Stimulated activated CD8-positive, alpha-beta memory T cell treated with anti-CD3 and anti-CD28 coated beads, Interleukin-15, amount 100 ng/mL, for 1 hour (primary cell): ENCODE results near the gene TPRKB.
"Not testable (repeated sequence)": the region's sequence is repeated elsewhere in the genome, so short reads cannot be mapped to it uniquely, and the experiment has no call there.

ENCODE experiments used
- DNase-seq: peaks from one replicate; pipeline ENCODE4 v3.0.0-alpha.2; 2020; ENCODE audit warnings: low read depth

Gene TPRKB

DNA sequence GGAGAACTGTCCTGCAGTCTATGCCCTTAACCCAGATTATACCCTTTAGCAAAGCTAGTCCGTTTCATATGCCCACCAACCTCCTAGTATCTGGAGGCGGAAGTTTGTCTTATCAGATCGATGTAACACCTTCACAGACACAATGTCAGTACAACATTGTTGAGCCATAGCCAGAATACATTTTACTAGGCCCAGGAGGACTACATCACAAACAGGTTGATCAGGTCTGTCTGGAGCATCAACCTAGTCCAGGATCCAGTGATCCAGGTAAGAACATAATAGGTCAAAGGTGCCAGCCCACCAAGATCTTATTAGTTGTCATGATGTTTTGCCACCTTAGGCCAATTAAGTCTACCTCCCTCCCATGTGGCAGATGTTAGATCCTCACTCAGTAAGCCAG is 2.0 kb upstream of the TPRKB start:
- no peak for DNase-seq

- no peak for DNase-seq
These were observed 767 bp downstream of the TPRKB start for GRCh38 chr2:73736378-73736777.

DNA sequence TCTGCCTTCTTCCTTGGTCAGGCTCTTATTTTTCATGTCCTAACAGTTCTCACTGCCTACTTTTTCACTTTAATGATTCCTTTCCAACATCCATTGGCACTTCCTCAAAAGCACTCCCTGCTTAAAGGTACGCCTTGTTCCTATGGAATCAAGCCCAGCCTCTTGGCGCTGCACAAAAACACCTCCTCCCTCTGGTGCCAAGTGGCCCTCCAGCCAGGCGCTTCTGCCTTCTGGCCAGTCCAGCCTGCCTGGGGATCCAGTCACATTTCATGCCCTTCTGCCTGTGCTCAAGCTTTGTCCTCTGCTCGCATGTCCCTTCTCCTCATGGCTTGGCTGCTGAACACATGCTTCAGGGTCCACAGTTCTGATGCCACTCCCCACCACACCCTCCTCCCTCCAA is 6.3 kb downstream of the TPRKB start:
- DNase-seq = no peak

GRCh38 chr2:73728711-73729110 is 8.4 kb downstream of the TPRKB start:
- no peak for DNase-seq

GRCh38 chr2:73728043-73728442 is 9.1 kb downstream of the TPRKB start:
- no peak for DNase-seq

- DNase-seq = not testable (repeated sequence)
These were observed 10.5 kb downstream of the TPRKB start for GRCh38 chr2:73726657-73727056.

DNA sequence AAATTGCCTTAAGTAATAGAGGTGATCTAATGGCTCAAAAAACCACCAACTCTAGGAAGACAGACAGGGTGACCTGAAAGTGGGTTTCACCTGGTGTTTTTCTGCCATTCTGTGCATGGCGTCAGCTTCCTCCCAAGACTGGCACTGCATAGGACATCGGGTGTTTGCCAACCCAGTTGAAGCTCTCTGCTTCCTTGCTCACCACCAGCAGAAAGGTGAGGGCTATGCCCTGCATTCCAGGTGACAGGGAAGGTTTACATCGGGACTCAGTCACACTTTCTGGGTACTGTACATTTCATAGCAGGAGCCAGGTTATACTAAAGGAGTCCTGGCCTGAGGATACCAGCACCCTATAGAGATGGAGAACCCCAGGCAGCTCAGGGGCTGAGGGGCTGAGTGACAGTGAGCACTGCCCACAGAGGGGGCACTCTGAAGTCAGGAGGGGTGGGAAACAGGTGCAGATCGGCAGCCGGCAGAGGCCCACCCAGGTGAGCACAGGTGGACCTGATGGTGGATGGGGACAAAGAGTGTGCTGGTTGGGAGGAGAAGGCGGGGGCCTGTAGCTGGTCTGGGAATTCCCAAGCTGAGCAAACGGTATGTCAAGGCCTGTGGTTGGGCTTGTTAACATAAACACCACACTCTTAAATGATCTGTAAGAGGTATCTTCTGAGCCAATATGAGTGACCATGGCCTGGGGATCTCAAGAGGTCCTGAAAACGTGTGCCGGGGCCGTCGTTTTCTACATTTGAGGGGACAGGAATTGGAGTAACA is 18.1 kb downstream of the TPRKB start:
- DNase-seq = no peak

DNA sequence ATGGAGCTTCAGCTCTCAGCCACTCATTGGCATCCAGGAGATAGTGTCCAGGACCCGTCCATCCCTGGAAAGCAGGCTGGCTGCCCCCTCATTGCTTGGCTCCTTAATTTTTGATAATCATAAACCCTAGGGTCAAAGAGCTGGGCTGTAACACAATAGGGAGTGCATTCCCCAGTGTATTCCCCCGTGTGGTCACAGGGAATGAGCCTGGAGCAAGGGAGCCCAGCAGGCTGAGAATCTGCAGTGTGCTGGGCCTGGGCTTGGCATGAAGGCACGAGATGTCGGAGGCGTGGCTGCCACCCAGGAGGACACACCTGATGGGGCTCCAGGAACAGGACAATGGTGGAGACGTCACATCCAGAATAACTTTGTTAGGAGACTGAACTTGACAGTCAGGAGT is 18.7 kb downstream of the TPRKB start:
- no peak for DNase-seq

DNA sequence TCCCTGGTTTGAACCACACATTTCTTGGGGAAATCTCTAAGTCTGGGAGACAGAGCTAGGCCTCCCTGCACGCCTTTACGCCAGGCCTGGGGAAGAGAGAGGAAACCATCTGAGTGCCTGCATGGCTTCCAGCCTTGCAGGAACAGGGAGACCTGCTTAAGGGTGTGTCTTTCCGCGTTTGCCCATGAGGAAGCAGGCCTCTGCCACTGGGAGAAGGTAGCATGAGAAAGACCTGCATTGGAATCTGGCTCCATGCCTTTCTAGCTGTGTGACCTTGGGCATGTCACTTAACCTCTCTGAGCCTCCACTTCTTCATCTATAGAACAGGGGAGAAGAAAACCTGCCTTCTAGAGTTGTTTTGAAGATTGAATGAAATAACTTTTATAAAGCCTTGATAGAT is 19.4 kb downstream of the TPRKB start:
- not testable (repeated sequence) for DNase-seq

DNA sequence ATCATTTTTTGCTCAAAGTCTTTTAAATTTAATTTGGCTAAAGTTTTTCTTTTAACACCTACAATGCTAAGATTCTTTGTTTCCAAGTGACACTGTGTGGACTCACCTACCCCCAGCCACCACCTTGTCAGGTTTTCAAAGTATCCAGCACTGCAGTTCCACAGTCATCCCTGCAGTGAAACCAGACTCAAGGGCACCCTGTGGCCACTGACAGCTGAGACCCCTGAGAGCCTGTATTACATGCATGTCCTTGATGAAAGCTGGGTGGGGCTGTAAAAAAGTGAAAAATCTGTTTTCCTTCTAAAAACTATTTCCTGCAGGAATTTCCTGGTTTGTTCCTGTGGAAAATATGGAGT is 19.9 kb downstream of the TPRKB start:
- DNase-seq = no peak

- DNase-seq = no peak
These were observed 20.4 kb downstream of the TPRKB start for GRCh38 chr2:73716543-73717250.

DNA sequence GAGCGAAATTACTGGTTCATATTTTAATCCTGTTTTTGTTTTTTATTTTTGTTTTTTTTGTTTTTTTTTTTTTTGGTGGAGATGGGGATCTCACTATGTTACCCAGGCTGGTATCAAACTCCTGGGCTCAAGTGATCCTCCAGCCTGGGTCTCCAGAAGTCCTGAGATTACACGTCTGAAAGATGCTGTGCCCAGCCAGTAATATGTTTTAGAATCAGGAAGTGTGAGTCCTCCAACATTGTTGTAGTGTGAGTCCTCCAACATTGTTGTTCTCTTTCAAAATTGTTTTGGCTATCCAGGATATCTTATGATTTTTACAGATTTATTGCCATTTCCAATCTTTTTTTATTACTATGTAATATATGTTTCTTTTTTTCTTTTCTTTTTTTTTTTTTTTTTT is 23.1 kb downstream of the TPRKB start:
- DNase-seq = no peak

GRCh38 chr2:73708527-73708926 is 28.6 kb downstream of the TPRKB start:
- no peak for DNase-seq

DNA sequence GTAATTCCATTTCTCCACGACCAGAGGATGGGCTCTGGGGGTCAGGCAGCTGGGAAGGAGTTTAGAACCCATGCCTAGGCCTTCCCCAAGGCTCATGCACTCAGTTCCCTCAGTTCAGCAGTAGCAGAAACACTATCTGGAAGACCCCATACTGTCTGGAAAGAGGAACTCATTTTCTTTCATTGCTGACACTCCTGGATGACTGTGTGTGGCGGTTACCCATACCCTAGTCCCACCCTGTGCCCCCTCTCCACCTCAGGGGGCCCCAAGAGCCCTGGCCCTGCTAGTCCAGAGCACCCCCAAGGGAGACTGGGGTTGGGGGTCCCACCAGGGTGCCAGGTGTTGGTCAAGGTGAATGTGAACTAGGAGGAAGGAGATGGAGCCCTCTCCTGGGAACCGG is 29.5 kb downstream of the TPRKB start:
- DNase-seq = no peak

GRCh38 chr2:73707058-73707457 is 30.1 kb downstream of the TPRKB start:
- no peak for DNase-seq

DNA sequence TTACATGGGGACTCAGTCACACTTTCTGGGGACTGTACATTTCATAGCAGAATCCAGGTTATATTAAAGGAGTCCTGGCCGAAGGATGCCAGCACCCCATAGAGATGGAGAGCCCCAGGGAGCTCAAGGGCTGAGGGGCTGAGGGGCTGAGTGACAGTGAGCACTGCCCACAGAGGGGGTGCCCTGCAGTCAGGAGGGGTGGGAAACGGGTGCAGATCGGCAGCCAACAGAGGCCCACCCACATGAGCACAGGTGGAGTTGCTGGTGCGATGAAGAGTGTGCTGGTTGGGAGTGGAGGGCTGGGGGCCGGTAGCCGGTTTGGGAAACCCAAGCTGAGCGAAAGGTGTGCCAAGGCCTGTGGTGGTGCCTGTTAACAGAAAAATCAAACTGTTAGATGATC is 32.1 kb downstream of the TPRKB start:
- DNase-seq = no peak

- DNase-seq = no peak
These were observed 32.9 kb downstream of the TPRKB start for GRCh38 chr2:73704285-73704684.

DNA sequence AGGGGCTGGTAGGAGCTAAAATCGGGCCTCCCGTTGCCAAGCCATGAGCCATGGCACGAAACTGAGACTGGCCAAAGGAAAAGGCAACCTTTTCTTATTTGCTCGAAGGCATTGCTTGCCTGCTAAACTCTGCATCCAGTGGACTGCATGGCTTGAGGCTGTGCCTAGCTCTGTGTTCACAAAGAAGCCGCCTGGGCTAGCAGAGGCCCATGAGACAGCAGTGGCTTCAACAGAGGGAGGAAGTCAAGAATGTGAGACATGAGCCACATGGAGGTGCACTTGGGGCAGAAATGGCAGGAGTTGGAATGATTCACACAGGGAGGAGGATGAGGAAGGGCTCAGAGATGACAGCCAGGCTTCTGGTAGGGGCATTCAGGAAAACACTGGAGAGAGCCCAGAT is 33.5 kb downstream of the TPRKB start:
- no peak for DNase-seq

DNA sequence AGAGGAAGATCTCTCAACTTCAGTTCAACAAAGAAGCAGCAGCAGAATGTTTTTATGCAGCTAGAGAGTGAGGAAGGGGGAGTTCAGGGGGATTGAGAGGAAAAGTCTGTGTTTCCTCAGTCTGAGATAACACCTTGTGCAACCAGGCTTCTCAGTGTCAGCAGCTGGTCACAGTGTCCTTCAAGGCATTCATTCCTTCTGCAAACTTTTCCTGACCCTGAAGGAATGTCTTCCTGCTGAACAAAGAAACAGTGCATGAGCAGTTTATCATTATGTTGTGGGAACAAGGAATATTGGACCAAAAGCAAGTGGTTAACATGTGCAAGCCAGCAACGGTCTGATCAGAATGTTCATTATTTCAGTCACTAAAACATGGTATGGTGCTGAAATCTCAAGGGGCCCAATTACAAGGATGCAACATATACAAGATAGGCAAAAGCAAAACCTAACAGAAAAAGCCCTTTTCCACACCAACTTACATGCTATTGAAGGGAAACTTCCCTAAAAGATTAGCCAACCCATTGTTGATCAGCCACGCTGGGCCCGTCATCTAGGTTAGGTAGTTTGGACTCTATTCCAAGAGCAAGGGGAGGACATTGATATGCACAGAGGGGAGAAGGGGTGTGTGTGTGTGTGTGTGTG is 34.2 kb downstream of the TPRKB start:
- not testable (repeated sequence) for DNase-seq

DNA sequence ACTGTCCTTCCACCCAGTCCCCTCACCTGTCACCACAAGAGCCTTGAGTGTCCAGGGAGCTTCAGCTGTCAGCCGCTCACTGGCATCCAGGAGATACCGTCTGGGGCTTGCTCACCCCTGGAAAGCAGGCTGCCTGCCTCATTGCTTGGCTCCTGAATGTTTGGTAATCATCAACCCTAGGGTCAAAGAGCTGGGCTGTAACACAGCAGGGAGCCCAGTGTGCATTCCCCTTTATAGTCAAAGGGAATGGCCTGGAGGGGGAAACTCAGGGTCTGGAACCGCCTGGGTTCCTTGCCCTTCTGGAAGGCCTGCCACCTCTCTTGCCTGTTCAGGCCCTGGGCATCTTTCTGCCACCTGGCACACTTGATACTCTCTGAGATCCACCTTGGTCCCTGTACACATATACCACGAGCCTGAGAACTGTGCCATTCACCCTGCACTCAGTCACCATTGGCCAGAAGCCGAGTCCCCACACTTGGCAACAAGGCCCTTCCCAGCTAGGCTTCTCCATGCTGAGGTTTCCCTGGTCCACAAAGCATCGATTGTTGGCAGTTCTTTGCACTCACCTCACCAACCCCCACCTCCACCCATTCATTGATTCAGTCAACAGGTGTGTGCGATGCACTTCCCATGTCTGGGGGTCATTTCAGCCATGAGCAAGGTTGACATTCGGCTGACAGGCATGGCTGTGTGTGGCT is 35.0 kb downstream of the TPRKB start:
- no peak for DNase-seq

- not testable (repeated sequence) for DNase-seq
These were observed 35.7 kb downstream of the TPRKB start for GRCh38 chr2:73701448-73701765.

DNA sequence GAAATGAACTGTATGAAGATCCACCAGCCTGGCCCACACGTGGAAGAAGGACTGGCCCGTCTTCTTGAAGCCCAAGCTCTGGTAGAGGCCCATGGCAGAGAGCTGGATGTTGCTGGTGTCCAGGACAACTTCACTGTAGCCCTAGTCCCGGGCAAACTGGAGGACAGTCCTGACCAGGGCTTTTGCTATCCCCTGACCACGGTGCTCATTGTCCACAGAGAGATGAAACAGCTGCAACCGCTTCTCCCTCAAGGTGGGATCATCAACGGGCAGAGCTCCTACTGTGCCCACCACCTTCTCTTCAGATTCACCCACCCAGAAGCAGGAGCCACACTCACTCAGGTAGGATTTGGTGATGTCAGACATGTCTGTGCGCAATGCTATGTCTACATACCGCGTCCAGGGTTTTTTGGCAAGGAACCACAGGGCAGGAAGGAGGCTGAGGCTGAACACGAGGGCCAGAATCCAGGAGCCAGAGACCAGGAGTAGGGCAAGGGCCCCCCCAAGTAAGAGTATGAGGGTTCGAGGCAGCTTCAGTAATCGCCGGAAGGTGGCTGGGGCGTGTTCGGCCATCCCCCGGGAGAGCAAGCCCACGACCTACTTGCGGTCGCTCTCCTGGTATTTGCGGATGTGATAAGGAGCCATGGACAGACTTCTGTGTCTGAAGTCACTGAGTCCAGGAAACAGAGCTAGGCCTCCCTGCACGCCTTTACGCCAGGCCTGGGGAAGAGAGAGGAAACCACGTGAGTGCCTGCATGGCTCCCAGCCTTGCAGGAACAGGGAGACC is 36.3 kb downstream of the TPRKB start:
- DNase-seq = no peak
